OCI-M2 (cell line): ENCODE data around the gene IQCE.
"Not testable (repeated sequence)": the region's sequence is repeated elsewhere in the genome, so short reads cannot be mapped to it uniquely, and the experiment has no call there.

Experiments
- DNase-seq: peaks from one replicate; lab custom pipeline; 2025; ENCODE audit not compliant: unreplicated experiment; lab: John Stamatoyannopoulos, UW

IQCE gene

GRCh38 chr7:2575733-2576340 lies 17.1 kb downstream of the IQCE start:
- no peak for DNase-seq

DNA sequence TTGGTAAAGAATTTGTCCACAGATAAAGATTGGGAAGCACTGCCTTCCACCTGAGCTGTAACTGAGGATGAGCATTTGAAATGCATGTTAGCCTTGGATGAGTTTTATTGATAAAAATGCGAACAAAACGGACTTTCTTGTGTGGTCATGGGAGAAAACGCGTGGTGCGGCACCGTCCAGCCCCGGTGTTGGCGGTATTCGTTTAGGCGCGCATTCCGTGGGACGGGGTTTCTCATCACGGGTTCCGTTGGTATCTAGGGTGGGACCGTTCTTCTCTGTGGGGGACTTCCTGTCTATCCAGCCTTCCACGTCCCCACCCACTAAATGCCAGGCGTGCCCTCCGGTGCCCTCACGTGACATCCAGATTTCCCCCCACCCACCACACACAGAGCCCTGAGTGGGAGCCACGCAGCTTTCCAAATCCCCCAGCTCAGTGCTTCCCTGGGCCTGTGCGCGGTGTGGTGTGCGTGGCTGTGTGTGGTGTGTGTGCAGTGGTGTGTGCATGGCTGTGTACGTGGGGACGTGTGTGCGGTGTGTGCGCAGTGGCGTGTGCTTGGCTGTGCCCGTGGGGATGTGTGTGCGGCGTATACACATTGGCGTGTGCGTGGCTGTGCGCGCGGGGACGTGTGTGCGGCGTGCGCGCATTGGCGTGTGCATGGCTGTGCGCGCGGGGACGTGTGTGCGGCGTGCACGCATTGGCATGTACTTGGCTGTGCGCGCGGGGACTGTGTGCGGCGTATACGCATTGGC lies 18.1 kb downstream of the IQCE start:
- DNase-seq, result no peak

- DNase-seq, result no peak
Measured at GRCh38 chr7:2577914-2578680, 19.3 kb downstream of the IQCE start.

DNA sequence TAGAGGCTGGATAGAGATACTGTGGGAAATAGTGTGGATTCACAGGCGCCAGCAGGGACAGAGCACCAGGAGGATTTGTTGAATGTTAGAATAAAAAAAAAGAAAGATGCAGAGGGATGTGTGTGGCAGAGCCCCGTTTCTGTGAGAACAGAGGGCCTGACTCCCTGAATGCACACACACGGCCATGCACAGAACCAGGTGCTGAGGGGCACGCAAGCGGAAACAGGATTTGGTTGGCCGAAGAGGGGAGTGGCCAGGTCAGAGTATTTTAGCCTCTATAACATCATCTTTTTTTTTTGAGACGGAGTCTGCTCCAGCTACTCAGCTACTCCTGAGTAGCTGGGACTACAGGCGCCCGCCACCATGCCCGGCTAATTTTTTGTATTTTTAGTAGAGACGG lies 21.9 kb downstream of the IQCE start:
- DNase-seq, result no peak

GRCh38 chr7:2582006-2582735 lies 23.4 kb downstream of the IQCE start:
- DNase-seq, result no peak

DNA sequence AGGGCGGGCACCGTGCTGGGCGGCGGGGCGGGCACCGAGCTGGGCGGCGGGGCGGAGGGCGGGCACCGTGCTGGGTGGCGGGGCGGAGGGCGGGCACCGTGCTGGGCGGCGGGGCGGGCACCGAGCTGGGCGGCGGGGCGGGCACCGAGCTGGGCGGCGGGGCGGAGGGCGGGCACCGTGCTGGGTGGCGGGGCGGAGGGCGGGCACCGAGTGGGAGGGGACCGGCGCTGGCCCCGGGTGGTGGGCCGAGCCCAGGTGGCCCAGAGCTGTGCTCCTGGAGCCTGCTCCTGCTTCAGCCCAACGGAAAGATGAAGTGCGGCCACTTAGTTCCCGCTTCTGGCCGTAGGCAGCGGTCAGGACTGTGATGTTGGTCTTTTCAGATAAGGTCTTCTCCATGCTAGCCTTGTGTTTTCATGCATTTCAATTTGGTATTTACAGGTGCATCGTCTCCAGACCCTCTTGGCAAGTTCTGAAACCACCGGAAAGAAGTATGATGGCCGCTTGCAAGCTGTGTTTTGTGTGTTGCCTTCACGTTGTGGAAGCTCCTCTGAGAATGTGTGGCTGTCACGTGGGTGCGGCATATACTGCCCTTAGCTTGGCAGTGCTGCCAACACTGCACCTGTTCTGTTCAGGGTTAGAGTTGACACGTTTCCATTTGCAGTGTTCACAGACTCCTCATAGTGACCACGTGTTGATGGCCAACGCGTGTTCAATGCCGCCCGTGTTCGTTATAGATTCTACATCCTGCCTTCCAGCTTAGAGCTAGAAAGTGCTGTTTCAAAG lies 25.2 kb downstream of the IQCE start:
- DNase-seq, result no peak

DNA sequence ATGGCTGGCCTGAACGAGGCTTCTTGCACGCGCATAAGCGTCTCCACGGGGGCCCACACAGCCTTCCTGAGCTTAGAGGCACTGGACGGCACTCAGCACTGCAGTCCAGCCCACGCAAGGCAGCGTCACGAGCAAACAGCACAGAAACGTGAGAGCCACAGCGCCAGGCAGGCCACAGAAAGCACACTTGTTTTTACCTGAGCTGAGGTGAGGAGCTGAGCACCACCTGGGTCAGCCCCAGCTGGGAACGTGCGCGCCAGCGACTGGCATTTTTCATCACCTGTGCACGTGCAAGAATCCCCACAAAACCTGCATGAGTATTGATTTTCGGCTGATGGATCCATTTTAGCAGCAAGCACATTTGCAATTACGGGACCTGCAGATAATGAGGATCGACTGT lies 26.7 kb downstream of the IQCE start:
- no peak for DNase-seq

DNA sequence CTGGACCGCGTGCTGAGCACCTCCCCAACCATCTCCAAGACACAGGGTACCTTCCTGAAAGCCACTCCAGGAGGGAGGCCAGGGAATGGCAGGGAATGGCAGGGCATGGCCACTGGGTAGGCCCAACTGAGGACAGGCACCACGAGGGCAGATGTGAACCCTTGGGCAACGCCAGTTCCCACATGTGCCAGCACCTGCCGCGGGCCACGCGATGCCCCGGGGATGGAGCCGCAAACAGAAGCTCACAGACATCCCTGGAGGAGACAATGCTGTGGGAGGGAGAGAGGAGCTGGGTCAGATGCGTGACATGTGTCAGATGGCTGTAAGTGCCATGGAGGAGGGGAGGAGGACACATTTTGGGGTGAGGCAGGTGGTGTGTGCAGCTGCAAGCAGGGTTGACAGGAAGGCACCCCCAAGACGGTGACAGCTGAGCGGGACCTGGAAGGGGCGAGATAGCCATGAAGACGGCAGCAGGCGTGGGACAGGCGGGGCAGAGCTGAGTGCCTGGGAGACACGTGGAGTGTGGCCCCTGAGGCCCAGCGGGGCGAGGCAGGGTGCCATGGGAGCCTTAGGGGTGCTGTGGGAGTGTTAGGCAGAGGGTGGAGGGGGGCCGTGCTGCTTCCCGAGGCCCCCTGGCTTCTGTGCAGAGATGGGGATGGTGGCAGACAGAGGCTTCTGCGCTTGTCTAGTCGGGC lies 27.7 kb downstream of the IQCE start:
- DNase-seq, result no peak

- no peak for DNase-seq
Measured at GRCh38 chr7:2587134-2587533, 28.4 kb downstream of the IQCE start.

- no peak for DNase-seq
Measured at GRCh38 chr7:2587778-2588177, 29.0 kb downstream of the IQCE start.

- DNase-seq, result no peak
Measured at GRCh38 chr7:2589341-2589740, 30.6 kb downstream of the IQCE start.

DNA sequence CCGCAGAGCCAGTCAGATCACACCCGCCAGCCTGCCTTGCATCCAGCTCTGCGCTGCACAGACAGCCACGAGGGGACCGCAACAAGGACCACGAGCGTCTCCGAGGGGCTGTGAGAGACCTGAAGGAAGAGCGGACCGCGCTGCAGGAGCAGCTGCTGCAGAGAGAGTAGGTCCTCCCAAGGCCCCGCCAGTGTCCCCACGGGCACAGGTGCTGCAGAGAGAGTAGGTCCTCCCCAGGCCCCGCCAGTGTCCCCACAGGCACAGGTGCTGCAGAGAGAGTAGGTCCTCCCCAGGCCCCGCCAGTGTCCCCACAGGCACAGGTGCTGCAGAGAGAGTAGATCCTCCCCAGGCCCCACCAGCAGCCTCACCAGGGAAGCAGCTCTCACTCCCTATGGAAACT lies 31.2 kb downstream of the IQCE start:
- not testable (repeated sequence) for DNase-seq

- DNase-seq, result no peak
Measured at GRCh38 chr7:2592375-2592865, 33.6 kb downstream of the IQCE start.

- no peak for DNase-seq
Measured at GRCh38 chr7:2593036-2593727, 34.4 kb downstream of the IQCE start.

- no peak for DNase-seq
Measured at GRCh38 chr7:2594599-2594998, 35.8 kb downstream of the IQCE start.

GRCh38 chr7:2595258-2595860 lies 36.6 kb downstream of the IQCE start:
- DNase-seq, result no peak

- DNase-seq, result no peak
Measured at GRCh38 chr7:2596464-2597272, 37.9 kb downstream of the IQCE start.

DNA sequence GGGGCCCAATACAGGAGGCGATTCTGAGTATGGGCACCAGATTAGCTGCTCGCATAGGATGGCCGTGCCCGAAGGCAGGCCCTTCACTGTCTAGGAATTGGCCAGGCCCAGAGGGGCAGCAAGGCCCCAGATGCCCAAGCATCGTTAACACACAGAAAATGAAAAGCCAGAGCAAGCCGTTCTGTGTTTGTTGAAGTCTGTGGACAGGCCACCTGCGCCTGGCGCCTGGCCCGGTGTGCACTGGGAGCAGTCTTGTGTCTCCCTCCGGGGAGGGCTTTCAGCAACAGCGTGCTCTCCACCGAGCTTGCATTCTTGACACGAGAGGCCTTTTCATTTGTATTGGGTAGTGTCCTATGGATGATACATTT lies 38.5 kb downstream of the IQCE start:
- DNase-seq, result no peak
